Nephron (organoid): ENCODE measurements around the gene KANSL1.

Source experiments
- H3K27ac Mint-ChIP-seq, 3 experiments: 2 replicates each; pipeline ENCODE4 v1.8.0; 2020; ENCODE audit warnings: mixed read lengths in 3 of 3, mild to moderate bottlenecking in 2 of 3, moderate library complexity in 1 of 3
- H3K27me3 Mint-ChIP-seq: 2 replicates; pipeline ENCODE4 v1.8.0; 2021; ENCODE audit warnings: low read depth, mild to moderate bottlenecking, moderate library complexity, mixed read lengths
- H3K36me3 Mint-ChIP-seq: 2 replicates; pipeline ENCODE4 v1.8.0; 2020; ENCODE audit warnings: low read depth, mixed read lengths
- H3K4me1 Mint-ChIP-seq: 2 replicates; pipeline ENCODE4 v1.8.0; 2020; ENCODE audit warnings: mixed read lengths
- H3K4me3 Mint-ChIP-seq, 3 experiments: 2 replicates each; pipeline ENCODE4 v1.8.0; 2020; ENCODE audit warnings: mild to moderate bottlenecking in 3 of 3, mixed read lengths in 3 of 3, moderate library complexity in 2 of 3
- H3K9me3 Mint-ChIP-seq: 2 replicates; pipeline ENCODE4 v1.8.0; 2020; ENCODE audit warnings: mixed read lengths
- CTCF ChIP-seq, 3 experiments: fragments of 200-600 bp; sonication (generic); IDR thresholded peaks; one replicate each; pipeline ENCODE4 v1.5.0; 2021; ENCODE audit warnings: antibody characterized with exemption in 3 of 3; ENCODE audit not compliant: unreplicated experiment in 3 of 3

The KANSL1 gene

GRCh38 chr17:46043606-46044005 lies 149.6 kb downstream of the KANSL1 start:
- Mint-ChIP-seq H3K9me3 (no peaks in the 10 kb centered on the region), H3K4me3 (no peak overlapping the region), H3K27me3 (no peaks in the 10 kb centered on the region), H3K27ac (peak overlapping the region; percentile 43 to 50 (median 50)), H3K4me1 (peaks cover 27% of the 10 kb centered on the region), H3K36me3 (peaks cover 71% of the 10 kb centered on the region)
- TF ChIP-seq CTCF (IDR thresholded peaks at IDR 0.05; ENCODE audit: unreplicated experiment in 3 of 3) = no peak

GRCh38 chr17:46042925-46043324 lies 150.3 kb downstream of the KANSL1 start:
- H3K27ac Mint-ChIP-seq = peak overlapping the region; percentile 43 to 50 (median 50)
- no peak overlapping the region for H3K4me3 Mint-ChIP-seq
- peaks cover 27% of the 10 kb centered on the region for H3K4me1 Mint-ChIP-seq
- no peaks in the 10 kb centered on the region for H3K27me3 Mint-ChIP-seq
- H3K36me3 Mint-ChIP-seq = peaks cover 71% of the 10 kb centered on the region
- no peak for TF ChIP-seq CTCF (IDR thresholded peaks at IDR 0.05; ENCODE audit: unreplicated experiment in 3 of 3)
- no peaks in the 10 kb centered on the region for H3K9me3 Mint-ChIP-seq

GRCh38 chr17:46042246-46042645 lies 151.0 kb downstream of the KANSL1 start:
- H3K36me3 Mint-ChIP-seq = peaks cover 68% of the 10 kb centered on the region
- H3K27me3 Mint-ChIP-seq = no peaks in the 10 kb centered on the region
- no peak for TF ChIP-seq CTCF (IDR thresholded peaks at IDR 0.05; ENCODE audit: unreplicated experiment in 3 of 3)
- H3K9me3 Mint-ChIP-seq = no peaks in the 10 kb centered on the region
- peaks cover 27% of the 10 kb centered on the region for H3K4me1 Mint-ChIP-seq
- peak overlapping the region in 1 of 3 experiments; percentile 41 for H3K27ac Mint-ChIP-seq
- no peak overlapping the region for H3K4me3 Mint-ChIP-seq

- Mint-ChIP-seq H3K4me1 (peaks cover 16% of the 10 kb centered on the region), H3K9me3 (no peaks in the 10 kb centered on the region), H3K27ac (no peak overlapping the region), H3K36me3 (peaks cover 75% of the 10 kb centered on the region), H3K27me3 (no peaks in the 10 kb centered on the region), H3K4me3 (no peak overlapping the region)
- no peak for TF ChIP-seq CTCF (IDR thresholded peaks at IDR 0.05; ENCODE audit: unreplicated experiment in 3 of 3)
These were observed 153.5 kb downstream of the KANSL1 start for GRCh38 chr17:46039592-46040186.

- Mint-ChIP-seq H3K4me3 (no peak overlapping the region), H3K36me3 (peaks cover 76% of the 10 kb centered on the region), H3K9me3 (no peaks in the 10 kb centered on the region), H3K4me1 (peaks cover 9% of the 10 kb centered on the region), H3K27ac (no peak overlapping the region), H3K27me3 (no peaks in the 10 kb centered on the region)
- TF ChIP-seq CTCF (IDR thresholded peaks at IDR 0.05; ENCODE audit: unreplicated experiment in 3 of 3) = no peak
These were observed 154.3 kb downstream of the KANSL1 start for GRCh38 chr17:46038937-46039336.

GRCh38 chr17:46038414-46038813 lies 154.8 kb downstream of the KANSL1 start:
- no peak for TF ChIP-seq CTCF (IDR thresholded peaks at IDR 0.05; ENCODE audit: unreplicated experiment in 3 of 3)
- Mint-ChIP-seq H3K4me1 (peaks cover 5% of the 10 kb centered on the region), H3K27me3 (no peaks in the 10 kb centered on the region), H3K27ac (no peak overlapping the region), H3K9me3 (no peaks in the 10 kb centered on the region), H3K36me3 (peaks cover 77% of the 10 kb centered on the region), H3K4me3 (no peak overlapping the region)
